G401.6 (cell line): ENCODE results near the gene HTRA3.

Source experiments
- FAIRE-seq: peaks from 2 replicates; lab custom pipeline; 2012; peaks lifted over from hg19 to GRCh38; lab: Jason Lieb, UNC

Gene HTRA3

DNA sequence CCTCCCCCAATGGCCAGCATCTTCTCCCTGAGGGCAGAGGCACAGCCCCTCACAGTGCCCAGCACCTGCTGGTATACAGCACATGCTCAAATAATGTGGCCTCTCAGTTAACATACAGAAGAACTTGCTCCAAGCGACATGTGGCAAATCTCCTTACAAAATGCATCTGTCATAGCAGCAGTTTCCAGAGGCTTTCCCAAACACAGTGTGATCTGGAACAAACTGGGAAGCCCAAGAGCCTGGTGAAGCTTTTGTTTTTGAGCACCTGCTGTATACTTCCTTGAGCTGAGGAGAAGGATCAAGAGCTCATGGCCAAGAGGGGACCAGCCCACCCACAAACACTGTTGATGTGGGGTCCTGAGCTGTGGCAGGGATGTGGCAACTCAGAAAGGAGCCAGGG lies 34.8 kb upstream of the HTRA3 start:
- FAIRE-seq = no peak

DNA sequence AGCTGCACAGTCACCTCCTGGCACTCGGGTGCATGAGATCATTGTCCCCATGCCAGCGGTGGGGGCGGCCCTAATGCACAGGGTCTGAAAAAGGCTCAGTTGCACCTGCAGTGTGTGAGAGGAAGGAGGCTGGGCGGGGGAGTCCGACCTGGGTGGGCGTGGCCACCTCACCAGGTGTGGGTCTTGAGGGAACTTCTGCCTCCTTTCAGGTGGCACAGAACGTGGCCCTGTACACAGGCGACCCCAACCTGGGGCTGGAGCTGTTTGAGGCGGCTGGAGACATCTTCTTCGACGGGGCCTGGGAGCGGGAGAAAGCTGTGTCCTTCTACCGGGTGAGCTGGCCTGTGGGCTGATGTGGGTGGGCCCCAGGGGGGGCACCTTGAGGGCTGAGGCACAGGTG lies 34.3 kb upstream of the HTRA3 start:
- FAIRE-seq = no peak

DNA sequence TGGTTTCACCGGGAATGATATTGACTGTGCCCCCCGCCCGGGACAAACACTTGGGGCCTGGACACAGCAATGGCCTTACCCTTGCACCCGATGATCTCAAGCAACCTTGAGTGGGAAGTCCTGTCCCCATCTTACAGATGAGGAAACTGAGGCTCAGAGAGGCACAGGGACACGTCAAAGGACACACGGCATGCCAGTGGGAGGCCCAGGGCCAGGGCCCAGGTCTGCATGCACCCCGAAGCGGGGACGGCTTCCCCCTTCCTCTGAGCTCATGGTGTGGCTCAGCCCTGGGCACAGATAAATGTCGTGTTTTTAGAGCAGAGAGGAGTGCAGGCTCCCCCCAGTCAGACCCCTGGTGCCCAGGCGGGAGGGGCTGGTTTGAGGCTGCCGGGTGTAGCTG lies 33.9 kb upstream of the HTRA3 start:
- no peak for FAIRE-seq

DNA sequence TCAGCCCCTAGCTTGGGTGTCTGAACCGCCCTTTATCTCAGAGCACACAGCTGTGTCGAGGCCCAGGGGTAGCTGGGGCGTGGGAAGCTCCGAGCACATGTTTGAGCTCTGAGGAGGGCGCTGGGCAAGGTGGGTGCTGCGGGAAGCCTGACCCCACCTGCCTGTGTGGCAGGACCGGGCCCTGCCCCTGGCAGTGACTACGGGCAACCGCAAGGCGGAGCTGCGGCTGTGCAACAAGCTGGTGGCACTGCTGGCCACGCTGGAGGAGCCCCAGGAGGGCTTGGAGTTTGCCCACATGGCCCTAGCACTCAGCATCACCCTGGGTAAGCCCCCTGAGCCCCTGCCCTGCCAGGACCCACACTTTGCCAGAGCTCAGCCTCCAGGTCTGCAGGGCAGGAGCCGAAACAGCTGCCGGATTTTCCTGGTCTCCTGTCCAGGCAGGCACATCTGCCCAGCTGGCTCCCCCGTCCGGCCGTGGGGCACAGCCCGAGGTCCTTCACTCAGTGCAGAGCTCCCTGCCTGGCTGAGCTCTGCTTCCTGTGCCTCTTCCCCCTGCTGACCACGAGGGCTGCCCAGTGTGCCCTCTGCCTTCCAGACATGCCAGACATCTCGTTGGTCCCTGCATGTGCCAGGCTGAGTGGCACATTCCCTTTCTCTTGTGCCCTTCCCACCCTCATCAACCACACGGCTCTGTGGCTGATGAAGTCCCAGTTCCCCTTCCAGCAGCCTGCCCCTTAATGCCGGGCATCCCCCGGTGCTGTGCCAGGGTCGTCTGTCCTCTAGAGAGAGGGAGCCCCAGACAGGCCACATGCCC lies 33.2 kb upstream of the HTRA3 start:
- no peak for FAIRE-seq

DNA sequence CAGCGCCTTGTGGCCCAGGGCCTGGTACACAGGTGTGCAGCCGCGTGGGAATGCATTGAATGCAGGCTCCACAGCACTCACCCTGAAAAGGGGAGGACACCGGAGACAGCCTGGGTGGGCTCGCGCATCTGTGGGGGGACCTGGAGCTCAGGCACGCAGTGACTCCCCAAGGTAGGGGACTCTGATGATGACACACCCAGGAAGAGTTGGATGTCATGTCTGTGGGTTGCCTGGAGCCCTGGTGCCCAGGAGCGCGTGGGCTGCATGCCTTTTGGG lies 32.7 kb upstream of the HTRA3 start:
- FAIRE-seq = no peak

DNA sequence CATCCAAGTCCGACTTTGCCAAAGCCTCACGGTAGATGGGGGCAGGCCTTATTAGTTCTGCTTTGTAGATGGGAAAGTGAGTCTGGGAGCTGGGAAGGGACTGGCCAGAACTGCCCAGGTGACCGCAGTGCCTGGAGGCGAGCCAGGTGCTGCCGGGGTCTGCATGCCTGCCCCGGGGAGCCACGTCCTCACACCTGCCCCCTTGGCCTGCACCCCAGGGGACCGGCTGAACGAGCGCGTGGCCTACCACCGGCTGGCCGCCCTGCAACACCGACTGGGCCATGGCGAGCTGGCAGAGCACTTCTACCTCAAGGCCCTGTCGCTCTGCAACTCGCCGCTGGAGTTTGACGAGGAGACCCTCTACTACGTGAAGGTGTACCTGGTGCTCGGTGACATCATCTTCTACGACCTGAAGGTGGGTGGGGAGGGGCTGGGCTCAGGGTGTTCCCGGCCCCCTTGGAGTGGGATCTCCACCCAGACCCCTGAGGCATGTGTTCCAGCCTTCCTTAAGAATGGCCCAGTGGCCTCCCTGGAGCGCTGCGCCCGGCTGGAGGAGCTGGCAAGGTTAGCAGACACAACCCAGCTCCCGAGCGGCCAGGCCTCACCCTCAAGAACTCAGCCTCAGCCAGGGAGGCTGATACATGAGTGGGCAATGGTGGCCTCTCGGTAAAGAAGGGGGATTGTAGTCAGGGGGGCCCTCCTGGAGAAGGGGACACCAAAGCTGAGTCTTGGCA lies 32.1 kb upstream of the HTRA3 start:
- no peak for FAIRE-seq

DNA sequence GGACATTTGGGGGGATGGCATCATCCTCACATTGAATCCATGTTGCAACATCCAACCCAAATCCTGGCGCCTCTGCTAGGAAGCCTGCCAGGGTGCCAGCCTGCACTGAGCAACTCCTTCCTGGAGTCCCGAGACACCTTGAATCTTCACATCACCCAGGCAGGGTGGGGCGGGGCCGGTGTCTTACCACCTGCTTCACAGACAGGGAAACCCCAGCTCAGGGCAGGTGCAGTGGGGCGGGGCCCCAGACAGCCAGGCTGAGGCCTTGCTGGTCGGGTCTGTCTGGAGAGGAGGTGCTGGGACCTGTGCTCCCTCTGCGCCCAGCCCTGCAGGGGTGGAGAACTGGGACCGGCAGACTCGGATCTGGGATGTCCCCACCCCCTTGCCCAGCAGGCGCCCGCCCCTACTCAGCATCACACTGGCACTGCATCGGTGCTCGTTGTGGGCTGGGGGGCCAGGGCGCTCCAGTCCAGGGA lies 31.5 kb upstream of the HTRA3 start:
- FAIRE-seq = no peak

DNA sequence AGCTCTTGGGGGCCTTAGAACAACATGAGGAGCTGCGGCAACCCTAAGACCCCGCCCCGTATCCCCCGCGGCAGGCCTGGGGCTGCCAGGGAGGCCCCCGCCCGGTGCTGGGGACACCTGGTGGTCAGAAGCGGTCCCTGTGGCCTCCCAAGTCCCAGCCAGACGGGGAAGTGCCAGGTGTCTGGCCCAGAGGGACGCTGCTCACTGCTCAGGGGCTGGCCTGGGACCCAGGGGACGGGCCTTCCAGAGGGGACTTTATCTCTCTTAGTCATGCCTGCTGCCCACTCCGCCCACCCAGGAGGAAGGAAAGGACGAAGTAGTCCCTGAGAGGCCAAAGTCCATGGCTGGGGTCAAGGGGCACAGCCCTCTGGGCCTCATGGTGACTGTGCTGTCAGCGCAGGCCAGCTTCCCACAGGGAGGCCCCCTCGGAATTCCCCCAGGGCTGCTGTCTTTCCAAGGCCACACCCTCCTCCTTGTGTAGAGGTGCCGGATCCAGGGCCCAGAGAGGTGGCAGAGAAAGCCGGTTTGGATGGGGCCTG lies 31.0 kb upstream of the HTRA3 start:
- FAIRE-seq = no peak

DNA sequence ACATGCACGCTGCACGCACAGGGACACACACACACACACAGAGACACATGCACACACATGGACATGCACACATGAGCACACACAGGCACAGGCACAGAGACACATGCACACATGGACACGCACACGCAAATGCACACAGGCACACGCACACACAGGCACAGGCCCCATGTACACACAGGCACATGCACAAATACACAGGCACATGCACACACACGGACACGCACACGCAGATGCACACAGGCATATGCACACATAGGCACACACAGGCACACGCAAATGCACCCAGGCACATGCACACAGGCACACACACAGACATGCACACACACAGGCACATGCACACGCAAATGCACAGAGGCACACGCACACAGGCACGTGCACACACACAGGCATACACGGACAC lies 30.3 kb upstream of the HTRA3 start:
- no peak for FAIRE-seq

DNA sequence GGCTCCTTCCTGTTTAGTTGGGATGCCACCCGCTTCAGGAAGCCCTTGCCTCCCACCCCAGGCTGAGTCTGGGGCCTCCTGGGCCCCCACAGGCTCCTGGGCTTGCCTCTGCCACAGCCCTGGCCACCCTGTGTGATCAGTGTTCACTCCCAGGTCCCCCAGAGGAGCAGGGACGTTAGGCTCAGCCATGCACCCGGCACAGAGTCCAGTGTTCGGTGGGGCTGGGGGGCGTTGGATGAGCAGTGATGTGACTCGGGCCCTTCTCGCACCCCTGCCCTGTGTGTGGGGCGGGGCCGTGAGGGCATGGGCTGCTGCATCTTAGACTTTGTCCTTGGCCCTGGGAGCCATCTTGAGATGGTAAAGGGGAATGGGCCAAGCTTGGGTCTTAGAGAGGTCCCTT lies 29.9 kb upstream of the HTRA3 start:
- no peak for FAIRE-seq

DNA sequence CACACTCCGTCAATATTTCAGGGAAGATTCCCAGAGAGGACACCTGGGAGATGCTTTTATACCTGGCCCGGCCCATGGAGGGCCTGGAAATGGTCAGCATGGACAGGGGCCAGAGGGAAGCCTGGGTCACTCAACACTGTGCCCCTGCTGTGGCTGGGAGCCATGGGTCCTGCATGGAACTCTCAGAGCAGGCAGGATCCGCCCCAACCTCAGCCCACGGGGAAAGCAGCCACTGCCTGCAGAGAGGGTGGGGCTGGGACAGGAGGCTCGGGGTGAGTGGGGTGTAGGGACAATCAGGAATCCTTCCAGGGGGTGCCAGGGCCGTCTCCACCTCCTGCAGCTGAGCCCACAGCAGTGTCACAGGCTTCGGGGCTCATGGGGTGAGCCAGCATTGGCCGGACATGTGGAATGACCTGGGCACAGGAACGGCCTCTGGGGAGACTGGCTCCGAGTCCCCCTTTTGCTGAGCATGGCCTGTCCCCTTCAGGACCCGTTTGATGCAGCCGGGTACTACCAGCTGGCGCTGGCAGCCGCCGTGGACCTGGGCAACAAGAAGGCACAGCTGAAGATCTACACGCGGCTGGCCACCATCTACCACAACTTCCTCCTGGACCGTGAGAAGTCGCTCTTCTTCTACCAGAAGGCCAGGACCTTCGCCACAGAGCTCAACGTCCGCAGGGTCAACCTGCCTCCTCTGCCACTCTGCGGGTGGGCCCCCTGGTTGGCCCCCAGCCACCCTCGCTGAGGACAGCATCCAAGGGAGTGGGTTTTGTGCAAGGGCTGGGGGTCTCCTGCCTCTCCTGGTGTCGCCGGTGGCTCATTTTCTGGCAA lies 29.1 kb upstream of the HTRA3 start:
- FAIRE-seq = no peak

DNA sequence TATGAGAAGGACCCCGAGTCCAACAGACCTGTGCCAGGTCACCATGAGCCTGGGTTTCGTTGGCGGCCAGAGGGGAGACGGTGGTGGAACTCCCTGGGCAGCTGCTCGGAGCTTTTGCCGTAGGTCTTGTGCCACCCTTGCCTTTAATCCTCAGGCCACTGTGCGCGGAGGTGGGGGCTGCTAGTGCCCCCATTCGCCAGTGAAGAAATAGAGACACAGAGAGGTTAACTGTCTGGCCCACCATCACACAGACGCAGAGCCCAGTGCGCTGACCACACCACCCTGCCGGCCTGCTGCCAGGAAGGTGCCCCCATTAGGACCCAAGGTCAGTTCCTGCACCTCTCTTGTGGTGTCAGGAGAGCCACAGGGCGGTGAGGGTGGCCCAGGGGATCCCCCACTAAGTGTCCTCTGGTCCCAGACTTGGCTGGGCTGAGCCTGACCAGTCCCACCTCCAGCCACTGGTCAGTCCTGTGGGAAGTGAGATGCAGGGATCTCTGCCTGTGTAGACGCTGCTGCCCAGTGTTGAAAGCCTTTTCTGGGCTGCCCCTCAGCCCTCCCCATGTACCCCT lies 28.3 kb upstream of the HTRA3 start:
- no peak for FAIRE-seq

DNA sequence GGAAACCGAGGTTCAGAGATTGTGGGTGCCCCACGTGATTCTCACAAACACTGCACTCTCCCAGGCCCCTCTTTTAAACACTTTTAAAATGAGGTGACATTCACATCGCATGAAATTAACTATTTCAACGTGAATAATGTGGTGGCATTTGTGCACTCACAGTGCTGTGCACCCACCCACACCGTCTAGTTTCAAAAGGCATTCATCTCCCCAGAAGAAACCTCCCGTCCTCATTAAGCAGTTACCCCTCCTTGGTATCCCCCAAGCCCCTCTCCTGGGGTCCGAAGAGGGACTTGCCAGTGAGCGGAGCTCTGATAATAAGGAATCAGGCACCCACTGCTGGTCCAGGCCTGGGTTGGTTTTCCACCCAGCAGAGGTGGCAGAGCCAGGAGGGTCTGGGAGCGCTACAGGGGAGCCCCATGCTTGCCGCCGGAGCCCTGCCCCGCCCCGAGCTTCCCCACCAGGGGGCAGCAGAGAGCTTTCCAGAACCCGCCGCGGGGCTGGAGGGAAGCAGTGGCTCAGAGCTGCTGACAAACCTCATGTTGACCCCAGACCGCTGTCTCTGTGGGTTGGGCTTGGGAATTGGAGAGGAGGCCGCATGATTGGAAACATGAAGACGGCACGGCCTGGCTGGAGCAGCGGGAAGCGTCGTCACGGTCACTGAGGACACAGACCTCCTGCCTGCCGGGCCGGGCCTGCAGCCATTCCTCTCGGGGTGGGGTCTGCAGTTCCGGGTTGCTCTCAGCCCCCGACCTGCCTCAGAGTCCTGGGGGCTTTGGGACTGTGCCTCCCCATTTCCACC lies 27.5 kb upstream of the HTRA3 start:
- no peak for FAIRE-seq

DNA sequence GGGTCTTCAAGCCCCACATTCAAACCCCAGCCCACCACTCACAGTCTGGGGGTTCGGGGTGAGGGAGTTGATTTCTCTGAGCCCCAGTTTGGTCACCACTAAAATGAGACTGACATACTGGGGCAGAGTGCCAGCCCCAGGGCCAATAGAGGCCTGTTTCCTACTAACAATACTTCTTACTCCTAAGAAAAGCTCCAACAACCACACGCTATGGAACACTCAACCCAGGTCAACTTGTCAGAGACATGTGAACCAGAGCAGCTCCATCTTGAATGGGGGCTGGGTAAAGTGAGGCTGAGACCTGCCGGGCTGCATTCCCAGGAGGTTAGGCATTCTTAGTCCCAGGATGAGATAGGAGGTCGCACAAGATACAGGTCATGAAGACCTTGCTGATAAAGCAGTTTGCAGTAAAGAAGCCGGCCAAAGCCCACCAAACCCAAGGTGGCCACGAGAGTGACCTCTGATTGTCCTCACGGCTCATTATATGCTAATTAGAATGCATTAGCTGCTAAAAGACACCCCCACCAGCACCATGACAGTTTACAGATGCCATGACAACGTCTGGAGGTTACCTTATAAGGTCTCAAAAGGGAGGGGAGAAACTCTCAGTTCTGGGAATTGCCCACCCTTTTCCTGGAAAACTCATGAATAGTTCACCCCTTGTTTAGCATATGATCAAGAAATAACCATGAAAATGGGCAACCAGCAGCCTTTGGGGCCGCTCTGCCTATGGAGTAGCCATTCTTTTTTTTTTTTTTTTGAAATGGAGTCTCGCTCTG lies 26.6 kb upstream of the HTRA3 start:
- no peak for FAIRE-seq

DNA sequence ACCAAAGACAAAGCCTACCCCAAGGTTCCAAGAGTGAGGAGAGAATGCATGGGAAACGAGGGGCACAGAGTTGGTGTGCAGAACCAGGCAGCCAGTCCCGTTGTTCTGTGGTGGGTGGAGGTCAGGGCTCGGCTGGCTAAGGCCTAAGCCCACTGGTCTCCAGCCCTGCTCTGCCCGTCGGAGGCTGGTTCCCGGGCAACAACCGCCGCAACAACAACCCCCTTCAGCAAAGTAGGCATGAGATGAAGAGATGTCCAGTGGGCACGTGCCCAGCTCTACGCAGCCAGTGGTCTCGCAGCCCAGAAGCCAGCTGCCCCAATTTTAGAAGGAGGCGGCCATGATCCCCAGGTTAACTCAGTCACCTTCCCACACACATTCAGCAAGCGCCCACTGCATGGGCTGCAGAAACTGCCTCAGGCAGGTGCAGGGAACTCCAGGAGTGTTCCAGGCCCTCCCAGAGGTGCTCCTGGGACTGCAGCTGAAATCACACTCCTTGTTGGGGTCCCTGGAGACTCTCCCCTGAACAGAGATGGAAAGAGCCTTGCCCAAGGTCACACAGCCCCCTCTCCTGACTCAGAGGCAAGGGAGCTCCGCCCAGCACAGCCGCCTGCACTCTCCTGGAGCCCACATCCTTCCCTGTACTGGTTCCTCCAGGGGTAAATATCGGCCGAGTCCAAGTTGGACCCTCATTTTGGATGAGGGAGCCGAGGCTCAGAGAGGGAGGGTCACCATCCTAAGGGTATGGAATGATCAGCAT lies 25.4 kb upstream of the HTRA3 start:
- FAIRE-seq = no peak

DNA sequence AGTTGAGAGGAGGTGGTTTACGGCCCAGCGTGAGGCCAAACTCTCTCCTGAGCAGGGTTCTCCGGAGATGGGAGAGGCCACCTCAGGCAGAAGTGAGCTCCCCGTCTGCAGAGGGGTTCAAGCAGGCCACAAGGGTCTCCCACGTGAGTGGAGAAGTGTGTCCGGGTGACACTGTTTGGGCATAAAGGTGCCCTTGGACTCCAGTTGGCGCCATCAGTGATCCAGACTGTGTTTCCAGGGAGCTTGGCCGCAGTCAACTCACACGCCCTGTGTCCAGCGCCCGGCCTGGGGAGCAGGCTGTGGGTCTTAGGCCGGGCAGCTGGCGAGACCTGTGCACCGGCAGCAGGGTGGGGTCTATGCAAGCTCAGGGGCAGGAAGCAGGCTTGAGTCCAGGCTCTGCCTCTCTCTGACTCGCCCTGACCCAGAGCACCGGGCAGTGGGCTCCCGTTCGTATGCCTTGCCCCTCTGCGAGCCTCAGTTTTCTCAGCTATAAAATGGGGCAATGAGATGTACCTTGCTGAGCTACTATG lies 24.6 kb upstream of the HTRA3 start:
- FAIRE-seq = no peak

DNA sequence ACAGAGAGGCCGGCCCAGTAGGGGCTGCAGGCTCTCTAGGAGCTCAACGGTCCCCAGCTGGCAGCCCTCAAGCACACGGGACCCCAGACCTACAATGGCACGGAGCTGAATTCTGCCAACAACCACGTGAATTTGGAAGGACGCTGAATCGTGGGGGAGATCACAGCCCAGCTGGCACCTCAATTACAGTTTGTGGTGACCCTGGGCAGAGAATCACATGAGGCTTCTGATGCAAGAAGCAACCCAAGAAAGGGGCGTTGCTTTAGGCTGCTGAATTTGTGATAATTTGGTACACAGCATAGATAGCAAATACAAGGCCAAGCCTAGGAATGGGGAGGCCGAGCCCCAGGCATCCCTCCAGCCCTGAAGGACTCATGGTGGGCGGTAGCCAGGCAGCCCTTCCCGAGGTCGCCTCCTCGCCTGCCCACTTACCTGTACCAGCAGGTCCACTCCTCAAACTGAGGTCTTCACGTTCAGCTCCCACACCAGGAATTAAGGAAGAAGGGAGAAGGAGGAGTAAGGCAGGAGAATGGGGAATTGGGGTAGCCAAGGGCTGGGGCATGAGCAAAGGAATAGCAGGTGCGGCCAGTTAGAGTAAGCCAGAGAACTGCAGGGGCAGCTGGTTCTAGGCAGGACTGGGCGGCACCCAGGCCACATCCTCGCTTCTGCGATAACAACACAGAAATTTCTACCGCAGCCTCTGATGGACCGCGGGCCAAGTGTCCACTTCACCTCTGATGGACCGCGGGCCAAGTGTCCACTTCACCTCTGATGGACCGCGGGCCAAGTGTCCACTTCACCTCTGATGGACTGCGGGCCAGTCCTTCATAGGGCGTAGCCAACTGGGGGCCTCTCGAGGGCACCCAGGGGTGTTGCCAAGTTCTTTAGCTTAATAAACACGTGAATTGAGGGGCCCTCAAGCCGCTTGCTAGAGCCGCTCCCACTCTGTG lies 23.4 kb upstream of the HTRA3 start:
- no peak for FAIRE-seq

DNA sequence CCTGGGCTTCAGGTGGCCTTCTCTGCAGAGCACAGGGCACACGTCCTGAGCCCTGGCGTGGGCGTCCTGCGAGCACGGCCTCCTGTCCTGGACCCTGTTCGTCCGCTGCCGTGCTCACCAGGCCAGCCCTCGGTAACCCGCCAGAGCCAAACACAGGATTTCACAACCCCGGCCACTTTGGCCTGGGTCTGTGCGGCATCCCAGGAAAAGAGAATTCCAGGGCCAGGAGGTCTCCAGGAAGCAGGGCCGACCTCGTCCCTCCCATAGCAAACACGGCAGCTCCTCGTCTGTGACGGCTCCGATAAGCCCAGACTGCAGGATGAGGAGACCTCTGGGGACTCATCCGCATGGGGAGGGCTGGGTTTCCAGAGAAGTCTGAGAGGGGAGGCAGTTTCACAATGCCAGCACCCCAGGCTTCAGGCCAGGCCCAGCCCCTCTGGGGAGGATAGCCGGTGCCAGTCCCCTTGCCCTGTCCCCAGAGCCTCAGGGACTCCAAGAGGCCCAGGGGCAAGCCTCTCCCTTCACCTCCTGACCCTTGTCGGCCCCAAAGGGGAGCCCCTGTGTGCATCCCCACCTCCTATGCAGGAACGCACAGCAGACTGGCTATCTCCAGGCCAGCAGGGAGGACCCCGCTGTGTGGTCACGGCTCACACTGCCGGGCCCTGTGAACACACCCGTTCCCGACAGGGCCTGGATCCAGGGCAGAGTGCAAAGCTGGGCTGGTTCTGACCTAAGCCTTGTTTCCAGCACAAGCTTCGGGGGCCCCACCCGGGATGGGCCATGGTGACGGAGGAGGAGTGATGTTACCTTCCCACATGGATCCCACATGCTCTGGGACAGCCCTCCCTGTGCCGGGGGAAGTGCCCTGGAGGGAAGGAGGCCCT lies 22.3 kb upstream of the HTRA3 start:
- FAIRE-seq = no peak
